Measurements from ENCODE around the gene ALKBH3. TPM values are rescaled to one million over a fixed set of nuclear protein-coding genes. Genes with fewer than 3 reads are reported as not detected.

The ALKBH3 gene
- total RNA-seq, 1 donor from 2014 or later, result 42.8 TPM

- DNase-seq (ENCODE audit: low read depth, low spot score), result no peak
Measured at GRCh38 chr11:43894546-43894945, 13.9 kb downstream of the ALKBH3 start.

- no peak for DNase-seq (ENCODE audit: low read depth, low spot score)
Measured at GRCh38 chr11:43895601-43896000, 15.0 kb downstream of the ALKBH3 start.

DNA sequence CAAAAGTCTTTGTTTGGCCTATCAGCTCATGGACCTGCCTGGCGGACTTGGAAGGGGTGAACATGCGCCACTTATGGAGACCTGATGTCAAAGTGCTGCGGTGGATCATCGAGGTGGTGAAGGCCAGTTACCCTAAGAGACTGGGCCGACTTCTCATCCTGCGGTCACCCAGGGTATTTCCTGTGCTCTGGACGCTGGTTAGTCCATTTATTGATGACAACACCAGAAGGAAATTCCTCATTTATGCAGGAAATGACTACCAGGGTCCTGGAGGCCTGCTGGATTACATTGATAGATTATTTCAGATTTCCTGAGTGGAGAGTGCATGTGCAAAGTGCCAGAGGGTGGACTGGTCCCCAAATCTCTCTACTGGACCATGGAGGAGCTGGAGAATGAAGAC, 17.9 kb downstream of the ALKBH3 start:
- DNase-seq (ENCODE audit: low read depth, low spot score), result peak; percentile 51

- no peak for DNase-seq (ENCODE audit: low read depth, low spot score)
Measured at GRCh38 chr11:43899094-43899493, 18.5 kb downstream of the ALKBH3 start.

GRCh38 chr11:43901551-43901950, 20.9 kb downstream of the ALKBH3 start:
- no peak for DNase-seq (ENCODE audit: low read depth, low spot score)

DNA sequence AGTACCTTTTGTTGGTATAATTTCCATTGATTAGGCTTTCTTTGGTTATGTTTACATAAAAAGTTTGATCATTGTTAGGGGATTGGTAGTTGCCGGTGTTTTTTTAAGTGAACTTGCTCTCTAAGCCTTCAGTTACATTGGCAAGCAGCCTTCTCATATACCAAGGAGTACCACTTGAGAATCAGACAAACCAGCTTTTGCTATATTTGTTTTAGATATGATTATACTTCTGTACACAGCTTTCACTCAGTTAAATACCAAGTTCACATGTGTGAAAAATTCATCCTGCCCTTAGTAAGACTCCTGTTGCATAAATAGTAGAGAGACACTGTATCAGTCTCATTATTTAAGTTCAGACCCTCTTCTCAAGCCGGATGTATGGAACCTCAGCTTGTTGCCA, 22.4 kb downstream of the ALKBH3 start:
- DNase-seq (ENCODE audit: low read depth, low spot score), result no peak

GRCh38 chr11:43903969-43904368, 23.3 kb downstream of the ALKBH3 start:
- no peak for DNase-seq (ENCODE audit: low read depth, low spot score)

GRCh38 chr11:43904742-43905535, 24.3 kb downstream of the ALKBH3 start:
- DNase-seq (ENCODE audit: low read depth, low spot score), result no peak

DNA sequence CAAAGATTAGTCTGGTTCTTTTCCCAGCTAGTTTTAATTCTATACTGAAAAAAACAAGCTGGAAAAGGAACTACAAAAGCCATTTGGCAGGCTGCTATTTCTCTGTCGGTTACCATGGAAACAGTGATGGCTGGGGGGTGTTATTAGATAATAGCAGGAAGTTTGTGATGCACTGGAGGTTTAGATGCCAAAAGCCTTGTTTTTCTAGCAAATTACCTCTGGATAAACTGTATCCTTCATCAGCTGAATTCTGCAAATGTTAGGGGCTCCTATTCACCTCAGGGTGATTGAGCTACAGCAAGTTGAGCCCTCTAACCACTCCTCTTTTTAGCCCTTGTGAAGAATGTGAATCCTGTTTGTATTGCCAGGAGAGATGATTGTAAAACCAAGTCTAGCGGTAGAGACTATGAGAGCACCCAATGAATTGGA, 25.2 kb downstream of the ALKBH3 start:
- peak; percentile 83 for DNase-seq (ENCODE audit: low read depth, low spot score)

- no peak for DNase-seq (ENCODE audit: low read depth, low spot score)
Measured at GRCh38 chr11:43907028-43907975, 26.7 kb downstream of the ALKBH3 start.

DNA sequence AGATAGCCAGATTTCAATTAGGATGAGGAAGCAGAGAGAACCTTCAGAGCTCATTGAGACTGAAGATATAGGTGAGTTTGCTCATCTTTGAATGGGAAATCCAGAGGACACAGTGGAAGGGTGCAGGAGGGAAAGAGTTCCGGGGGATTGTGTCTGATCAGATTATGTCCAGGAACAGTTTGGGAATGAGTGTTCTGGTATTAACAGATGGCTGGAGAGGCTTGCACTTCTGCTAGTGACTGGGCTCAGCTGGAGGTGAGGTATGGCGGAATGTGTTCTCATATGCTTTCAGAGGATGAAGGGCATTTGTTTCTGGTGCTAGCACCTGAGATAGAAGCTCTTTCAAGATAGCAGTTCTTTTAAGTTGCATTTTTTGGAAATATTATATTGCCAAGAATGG, 27.6 kb downstream of the ALKBH3 start:
- no peak for DNase-seq (ENCODE audit: low read depth, low spot score)

DNA sequence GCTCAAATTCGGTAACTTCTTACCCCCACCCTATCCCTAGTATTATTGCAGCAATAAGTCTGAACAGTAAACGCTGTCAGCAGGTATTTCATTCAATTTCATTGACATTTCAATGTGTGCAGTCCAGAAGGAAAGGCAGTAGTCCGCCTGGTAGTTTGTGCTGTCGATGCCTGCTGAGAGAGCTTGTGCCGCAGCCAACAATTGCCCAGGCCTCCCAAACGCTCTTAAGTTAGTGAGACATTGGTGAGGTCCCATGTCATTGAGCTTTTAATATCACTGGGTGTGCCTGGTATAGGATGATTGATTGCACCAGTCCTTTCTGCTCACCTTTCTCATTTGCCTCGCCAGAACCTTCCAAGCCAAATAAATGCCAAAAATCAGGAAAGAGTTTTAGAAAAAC, 28.1 kb downstream of the ALKBH3 start:
- no peak for DNase-seq (ENCODE audit: low read depth, low spot score)

- DNase-seq (ENCODE audit: low read depth, low spot score), result no peak
Measured at GRCh38 chr11:43913829-43914380, 33.3 kb downstream of the ALKBH3 start.

DNA sequence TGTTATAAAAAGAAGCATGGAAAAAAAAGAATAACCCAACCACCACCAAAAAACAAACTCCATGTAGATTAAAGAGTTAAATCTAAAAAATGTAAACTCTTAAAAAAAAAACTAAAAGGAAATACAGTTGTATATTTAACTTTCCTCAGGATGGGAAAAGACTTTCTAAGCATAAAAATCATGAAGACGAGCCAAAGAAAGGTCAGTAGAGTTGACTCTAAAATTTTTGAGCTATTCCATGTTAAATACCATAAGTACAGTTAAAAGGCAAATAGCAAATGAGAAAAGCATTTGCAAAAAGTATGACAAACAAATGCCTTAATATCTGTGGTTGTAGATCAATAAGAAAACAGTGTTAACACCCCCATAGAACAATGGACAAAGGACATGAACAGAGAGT, 33.8 kb downstream of the ALKBH3 start:
- DNase-seq (ENCODE audit: low read depth, low spot score), result no peak

GRCh38 chr11:43916621-43917020, 36.0 kb downstream of the ALKBH3 start:
- DNase-seq (ENCODE audit: low read depth, low spot score), result no peak

DNA sequence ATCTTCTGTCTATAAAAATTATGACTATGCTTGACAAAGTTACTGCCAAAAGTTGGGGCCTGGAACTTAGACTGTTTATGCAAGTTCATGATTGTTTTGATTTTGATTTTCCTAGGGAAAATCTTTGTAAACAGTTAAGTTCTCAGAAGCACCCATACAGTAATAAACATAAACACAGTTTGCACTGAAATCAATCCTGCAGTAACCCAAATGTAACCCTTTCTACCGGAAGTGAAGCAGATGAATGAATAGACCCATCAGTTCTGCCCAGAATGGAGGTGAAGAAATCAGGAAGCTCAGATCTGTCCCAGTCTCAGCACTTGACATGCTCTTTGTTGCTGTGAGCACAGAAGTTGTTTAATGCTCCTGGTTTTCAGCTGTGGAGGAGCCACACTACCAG, 37.2 kb downstream of the ALKBH3 start:
- DNase-seq (ENCODE audit: low read depth, low spot score), result no peak

DNA sequence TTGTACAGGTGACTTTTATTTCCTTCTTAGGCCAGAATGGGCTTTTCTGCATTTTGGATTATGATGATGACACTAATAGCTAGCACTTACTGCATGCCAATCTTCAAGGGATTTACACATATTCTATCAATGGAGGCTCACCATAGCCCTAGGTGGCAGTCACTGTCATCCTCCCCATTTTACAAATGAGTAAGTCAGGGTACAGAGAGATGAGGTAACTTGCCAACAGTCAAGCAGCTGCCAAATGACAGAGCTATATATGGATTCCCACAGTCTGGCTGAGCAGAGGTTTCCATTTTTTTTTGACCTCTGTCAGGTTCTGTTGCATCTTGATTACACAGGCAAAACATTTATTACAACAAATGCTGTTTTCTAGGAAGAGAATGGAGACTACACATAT, 38.0 kb downstream of the ALKBH3 start:
- no peak for DNase-seq (ENCODE audit: low read depth, low spot score)

DNA sequence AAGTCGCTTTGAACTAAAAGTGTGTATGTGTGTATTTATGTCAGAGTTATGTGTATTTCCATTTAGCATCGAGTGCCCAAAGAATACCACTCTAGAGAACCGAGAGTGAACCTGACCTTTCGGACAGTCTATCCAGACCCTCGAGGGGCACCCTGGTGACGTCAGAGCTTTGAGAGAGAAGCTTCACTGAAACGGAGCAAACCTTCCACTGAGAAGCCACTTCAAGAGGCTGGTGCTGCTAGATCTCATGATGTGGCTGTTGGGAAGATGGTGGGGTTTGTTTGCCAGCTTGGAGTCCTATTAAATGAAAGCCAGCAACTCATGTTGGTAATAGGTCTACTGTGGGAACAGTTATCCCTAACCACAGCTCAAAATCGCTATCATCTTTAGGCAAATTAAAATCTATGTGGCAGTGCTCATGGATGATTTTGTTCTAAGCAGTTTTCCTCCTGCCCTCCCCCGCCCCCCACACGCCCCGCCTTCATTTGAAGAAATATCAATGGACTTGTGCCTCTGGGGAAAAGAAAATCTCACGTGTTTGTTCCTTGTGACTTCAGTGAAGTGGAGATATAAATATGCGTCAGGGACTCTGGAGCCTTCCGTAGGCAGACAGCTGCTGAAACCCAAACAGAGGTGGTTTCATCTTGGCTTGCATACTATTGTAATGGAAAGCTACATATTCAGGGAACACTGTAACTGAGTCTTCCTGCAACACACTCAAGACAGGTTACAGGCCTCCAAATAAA, 39.4 kb downstream of the ALKBH3 start:
- DNase-seq (ENCODE audit: low read depth, low spot score), result no peak

DNA sequence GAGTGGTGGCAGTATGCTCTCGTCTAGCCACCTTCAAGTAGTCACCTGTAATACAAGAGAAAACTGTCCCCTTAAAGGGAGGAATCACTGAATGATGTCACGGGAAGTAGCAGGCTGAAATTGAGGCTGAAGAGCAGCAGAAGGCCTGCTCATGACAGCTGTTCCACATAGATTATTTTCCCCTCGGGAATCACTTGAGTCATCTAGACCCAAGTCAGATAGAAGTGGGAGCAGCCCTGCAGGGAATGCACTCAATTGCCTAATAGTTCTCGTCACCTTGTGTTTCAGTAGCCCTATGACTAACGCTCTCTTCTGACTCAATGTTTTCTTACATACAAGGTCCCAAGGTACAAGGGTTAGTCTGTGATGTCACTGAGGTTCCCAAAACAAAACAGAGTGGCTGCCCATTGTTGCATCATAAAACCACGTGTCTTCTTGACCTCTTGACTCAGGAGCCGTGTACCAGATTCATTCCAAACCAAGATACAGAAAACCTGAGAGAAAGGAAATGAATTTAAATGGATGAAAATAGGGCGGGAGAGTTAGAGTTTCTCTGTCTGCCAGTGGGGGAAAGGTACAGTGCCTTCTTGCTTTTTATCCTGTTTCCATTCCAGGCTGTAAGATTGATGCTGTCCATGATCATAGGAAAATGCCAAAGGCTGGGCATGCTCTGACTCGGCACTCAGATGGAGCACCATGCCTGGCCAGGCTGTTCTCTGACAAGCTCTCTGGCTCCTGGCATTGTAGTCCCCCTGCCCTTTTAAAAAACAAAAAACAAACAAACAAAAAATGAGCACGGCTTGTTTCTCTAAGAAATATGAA, 40.2 kb downstream of the ALKBH3 start:
- peak; percentile 95 for DNase-seq (ENCODE audit: low read depth, low spot score)

DNA sequence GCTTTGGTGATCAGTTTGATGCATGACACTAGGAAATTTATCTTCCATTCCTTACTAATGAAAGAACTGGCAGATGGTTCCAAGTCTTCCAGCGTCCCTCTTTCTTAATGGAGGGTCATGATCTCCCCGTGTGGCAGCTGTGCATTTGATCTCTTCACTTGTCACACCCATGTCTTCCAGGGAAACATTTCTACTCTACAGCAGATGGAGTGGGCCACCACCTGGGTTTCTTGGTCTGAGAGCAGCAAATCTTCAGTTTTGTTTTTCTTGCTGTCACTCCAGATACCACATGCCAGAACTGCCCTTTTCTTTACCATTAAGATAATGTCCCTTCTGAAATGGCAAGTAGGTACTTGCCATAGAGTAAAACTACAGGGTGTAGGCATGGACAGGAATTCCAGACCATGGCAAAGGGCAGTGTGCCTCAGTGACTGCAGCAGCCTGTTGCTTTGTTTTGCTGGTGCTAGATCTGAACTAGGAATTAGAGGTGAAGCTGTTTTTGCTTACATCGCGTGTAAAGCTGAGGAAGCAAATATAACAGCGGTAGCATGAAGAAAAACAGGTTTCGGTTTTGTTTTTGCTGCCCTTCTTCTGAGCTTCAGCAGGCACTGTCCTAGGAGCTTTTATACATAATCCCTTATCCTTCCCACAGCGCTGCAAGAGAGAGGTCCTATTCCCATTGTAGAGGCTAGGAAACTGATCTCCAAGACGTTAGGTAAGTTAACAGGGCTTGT, 41.1 kb downstream of the ALKBH3 start:
- no peak for DNase-seq (ENCODE audit: low read depth, low spot score)

All from pulmonary artery endothelial cell (primary cell).